Panc1 (cell line): ENCODE measurements around the gene SPTSSA. TPM values are rescaled to one million over a fixed set of nuclear protein-coding genes. Genes with fewer than 3 reads are reported as not detected.
"Not testable (repeated sequence)": the region's sequence is repeated elsewhere in the genome, so short reads cannot be mapped to it uniquely, and the experiment has no call there.

Experiments
- ATAC-seq: fragments of 200-7000 bp; cut with Tn5 transposase; 2 replicates; pipeline ENCODE4 v1.9.1; 2020; ENCODE audit warnings: mild to moderate bottlenecking, moderate library complexity
- BruUV-seq: library from RNA; stranded (reverse); fragments of 400-500 nt; replicated peaks from 2 replicates; lab custom pipeline; 2021; lab: Mats Ljungman, UMichigan
- CTCF ChIA-PET: fragments of 300-600 bp; sonication (Branson Sonifier 250); formaldehyde crosslinking; loops from one replicate; lab custom pipeline; 2022; ENCODE audit warnings: antibody characterized with exemption; lab: Charles Lee
- POLR2A ChIA-PET: fragments of 300-600 bp; sonication (Branson Sonifier 250); formaldehyde crosslinking; loops from one replicate; lab custom pipeline; 2022; ENCODE audit warnings: antibody characterized with exemption; lab: Charles Lee
- DNase-seq: peaks from one replicate; pipeline ENCODE4 v3.0.0-alpha.2; 2010; ENCODE audit warnings: low read depth, low spot score
- H3K27ac ChIP-seq: 2 replicates; pipeline ENCODE4 v1.5.1; 2011; ENCODE audit warnings: mild to moderate bottlenecking, low read length, inconsistent platforms
- H3K27me3 ChIP-seq: fragments of 200-500 bp; sonication (Bioruptor generic); 2 replicates; pipeline ENCODE4 v1.6.0; 2014; ENCODE audit warnings: low read length, inconsistent platforms; ENCODE audit not compliant: control insufficient read depth, insufficient read depth
- H3K36me3 ChIP-seq: fragments of 200-500 bp; sonication (Bioruptor generic); 2 replicates; pipeline ENCODE4 v1.5.1; 2014; ENCODE audit warnings: inconsistent platforms, mild to moderate bottlenecking, low read length, moderate library complexity; ENCODE audit not compliant: control insufficient read depth, insufficient read depth
- H3K4me1 ChIP-seq: 2 replicates; pipeline ENCODE4 v1.5.1; 2011; ENCODE audit warnings: inconsistent platforms, mild to moderate bottlenecking, low read length, moderate library complexity; ENCODE audit not compliant: control insufficient read depth, insufficient read depth
- H3K4me3 ChIP-seq, 2 experiments: 2 replicates each; pipeline ENCODE4 v1.5.1; 2011 to 2012; ENCODE audit warnings: low read depth in 2 of 2, low read length in 2 of 2, mild to moderate bottlenecking in 2 of 2, inconsistent platforms in 1 of 2, moderate library complexity in 1 of 2
- H3K9me3 ChIP-seq: fragments of 200-500 bp; sonication (Bioruptor generic); 2 replicates; pipeline ENCODE4 v1.5.1; 2014; ENCODE audit warnings: low read depth, mild to moderate bottlenecking, inconsistent platforms, low read length, moderate library complexity; ENCODE audit not compliant: control insufficient read depth, insufficient read depth
- CTCF ChIP-seq: fragments of 450-650 bp; IDR thresholded peaks from 2 replicates; pipeline ENCODE4 v1.5.1; 2017; ENCODE audit warnings: mild to moderate bottlenecking
- POLR2AphosphoS5 ChIP-seq: IDR thresholded peaks from 2 replicates; pipeline ENCODE4 v1.6.1; 2012; ENCODE audit warnings: mild to moderate bottlenecking, low read depth, low read length, moderate library complexity
- REST ChIP-seq, 2 experiments: IDR thresholded peaks; 2 replicates each; pipeline ENCODE4 v1.6.1; 2011 to 2012; ENCODE audit warnings: low read depth in 2 of 2, control low read depth in 1 of 2, low read length in 1 of 2, mild to moderate bottlenecking in 1 of 2, moderate library complexity in 1 of 2; ENCODE audit not compliant: insufficient read depth in 1 of 2
- SIN3A ChIP-seq: IDR thresholded peaks from 2 replicates; pipeline ENCODE4 v1.6.1; 2012; ENCODE audit warnings: low read depth, mild to moderate bottlenecking, low read length, moderate library complexity, borderline replicate concordance; ENCODE audit not compliant: insufficient read depth
- TCF7L2 ChIP-seq: IDR thresholded peaks from 2 replicates; pipeline ENCODE4 v1.6.1; 2011; ENCODE audit warnings: mild to moderate bottlenecking, low read depth, low read length, inconsistent platforms
- in situ Hi-C: cut with HindIII; loops from 2 replicates; pipeline ENCODE4 v1.10.0; 2016; ENCODE audit warnings: low sequenced_read_pairs, low pct_unique_long_range_greater_than_20kb
- intact Hi-C: fragments of 100-400 bp; cut with micrococcal nuclease; formaldehyde crosslinking; loops from one replicate; pipeline ENCODE4 v1.10.0; 2022; ENCODE audit not compliant: unreplicated experiment
- total RNA-seq: library from RNA; stranded (reverse); gene quantifications from one replicate; pipeline ENCODE4 v1.2.1, GENCODE V29; 2021; ENCODE audit not compliant: unreplicated experiment

The SPTSSA gene
- total RNA-seq, 1 experiment from 2014 or later = 15.6 TPM

- H3K9me3 ChIP-seq = no peaks in the 10 kb centered on the region
- H3K36me3 ChIP-seq = no peaks in the 10 kb centered on the region
- intact Hi-C loops (no loop called here), in situ Hi-C loops (no loop called here)
- TF ChIP-seq TCF7L2 = no peak
- no TSS peak for BruUV-seq
- no peak overlapping the region for H3K27ac ChIP-seq
- DNase-seq (no peak), ATAC-seq (no peak)
- H3K27me3 ChIP-seq = no peaks in the 10 kb centered on the region
- CTCF ChIA-PET = no interaction called here
- POLR2A ChIA-PET = no interaction called here
- H3K4me1 ChIP-seq = no peaks in the 10 kb centered on the region
- H3K4me3 ChIP-seq = no peak overlapping the region
These were observed 74.0 kb downstream of the SPTSSA start for GRCh38 chr14:34387974-34388516.

GRCh38 chr14:34386865-34387485 is 75.1 kb downstream of the SPTSSA start:
- no peak for TF ChIP-seq POLR2AphosphoS5
- no peak for TF ChIP-seq TCF7L2
- no peak for TF ChIP-seq SIN3A
- TF ChIP-seq REST (IDR thresholded peaks at IDR 0.05; ENCODE audit: insufficient read depth in 1 of 2, low read depth in 2 of 2, low read length in 1 of 2) = no peak
- TF ChIP-seq CTCF = no peak
- ATAC-seq = no peak
- no peak for DNase-seq
- Histone ChIP-seq H3K27me3 (no peaks in the 10 kb centered on the region), H3K4me1 (no peaks in the 10 kb centered on the region), H3K4me3 (no peak overlapping the region), H3K36me3 (no peaks in the 10 kb centered on the region), H3K9me3 (no peaks in the 10 kb centered on the region), H3K27ac (no peak overlapping the region)
- ChIA-PET CTCF (no interaction called here), POLR2A (no interaction called here)
- intact Hi-C loops = no loop called here
- BruUV-seq = no TSS peak
- in situ Hi-C loops = no loop called here

GRCh38 chr14:34385881-34386280 is 76.2 kb downstream of the SPTSSA start:
- CTCF ChIA-PET, intact Hi-C loops, ATAC-seq, H3K4me1 ChIP-seq, H3K4me3 ChIP-seq, H3K36me3 ChIP-seq, in situ Hi-C loops, BruUV-seq, H3K27me3 ChIP-seq, H3K9me3 ChIP-seq, H3K27ac ChIP-seq, DNase-seq, POLR2A ChIA-PET: not testable (repeated sequence)
